Hepatocyte (in vitro differentiated cells): ENCODE results near the gene MAPKAP1. TPM values are rescaled to one million over a fixed set of nuclear protein-coding genes. Genes with fewer than 3 reads are reported as not detected.

Experiments
- DNase-seq: peaks from one replicate; pipeline ENCODE4 v3.0.0-alpha.2; 2016; ENCODE audit warnings: low spot score
- H2AFZ ChIP-seq: fragments of 200-600 bp; sonication (generic); 2 replicates; pipeline ENCODE4 v1.6.0; 2016; ENCODE audit warnings: antibody characterized with exemption, mild to moderate bottlenecking
- H3K27ac ChIP-seq: fragments of 200-600 bp; sonication (generic); 2 replicates; pipeline ENCODE4 v1.5.1; 2016; ENCODE audit warnings: mild to moderate bottlenecking
- H3K27me3 ChIP-seq: fragments of 200-600 bp; sonication (generic); 2 replicates; pipeline ENCODE4 v1.6.1; 2016
- H3K36me3 ChIP-seq: fragments of 200-600 bp; sonication (generic); replicated peaks from 2 replicates; pipeline ENCODE4 v1.5.1; 2016; ENCODE audit warnings: low read depth; ENCODE audit not compliant: insufficient read depth
- H3K4me1 ChIP-seq: fragments of 200-600 bp; sonication (generic); 2 replicates; pipeline ENCODE4 v1.5.1; 2016; ENCODE audit warnings: mild to moderate bottlenecking, moderate library complexity; ENCODE audit not compliant: insufficient read depth
- H3K4me2 ChIP-seq: fragments of 200-600 bp; sonication (generic); 2 replicates; pipeline ENCODE4 v1.6.0; 2016
- H3K4me3 ChIP-seq: fragments of 200-600 bp; sonication (generic); 2 replicates; pipeline ENCODE4 v1.5.1; 2016; ENCODE audit warnings: mild to moderate bottlenecking
- H3K79me2 ChIP-seq: fragments of 200-600 bp; sonication (generic); 2 replicates; pipeline ENCODE4 v1.6.0; 2017; ENCODE audit warnings: mild to moderate bottlenecking
- H3K9me2 ChIP-seq: fragments of 200-600 bp; sonication (generic); replicated peaks from 2 replicates; pipeline ENCODE4 v1.6.0; 2017; ENCODE audit warnings: mild to moderate bottlenecking; ENCODE audit not compliant: insufficient read depth
- H3K9me3 ChIP-seq: fragments of 200-600 bp; sonication (generic); 2 replicates; pipeline ENCODE4 v1.5.1; 2016; ENCODE audit warnings: low read depth, mild to moderate bottlenecking
- H4K20me1 ChIP-seq: fragments of 200-600 bp; sonication (generic); 2 replicates; pipeline ENCODE4 v1.6.0; 2016; ENCODE audit warnings: mild to moderate bottlenecking; ENCODE audit not compliant: insufficient read depth, poor library complexity, severe bottlenecking
- CTCF ChIP-seq: fragments of 200-600 bp; sonication (generic); IDR thresholded peaks from 2 replicates; pipeline ENCODE4 v1.5.1; 2016; ENCODE audit warnings: antibody characterized with exemption, mild to moderate bottlenecking; ENCODE audit not compliant: poor library complexity
- EZH2 ChIP-seq: fragments of 200-600 bp; sonication (generic); IDR thresholded peaks from 2 replicates; pipeline ENCODE4 v1.6.1; 2016; ENCODE audit warnings: antibody characterized with exemption, mild to moderate bottlenecking, borderline replicate concordance
- EZH2phosphoT487 ChIP-seq: fragments of 200-600 bp; sonication (generic); IDR thresholded peaks from one replicate; pipeline ENCODE4 v1.6.1; 2018; ENCODE audit warnings: antibody characterized with exemption, mild to moderate bottlenecking, low read depth, moderate library complexity; ENCODE audit not compliant: unreplicated experiment, severe bottlenecking
- WGBS: methylation state at CpG from one replicate; pipeline ENCODE4 v1.1.6; 2016; ENCODE audit warnings: low lambda C conversion rate; ENCODE audit errors: missing lambda C conversion rate; 5-methylcytosine and 5-hydroxymethylcytosine counted together
- polyA plus RNA-seq: library from polyadenylated mRNA; unstranded; fragments of >200 nt; fragmentation: Nextera tagmentation; extraction: Ambion mirVana; gene quantifications from 2 replicates; pipeline ENCODE4 v1.2.1, GENCODE V29; 2016
- total RNA-seq: library from RNA; depleted of rRNA; stranded (reverse); fragments of >200 nt; gene quantifications from 2 replicates; pipeline ENCODE4 v1.2.3, GENCODE V29; 2014

The MAPKAP1 gene
- total and polyA plus RNA-seq, 2 experiments from 2014 or later = 74.5 to 79.4 TPM

- no peaks in the 10 kb centered on the region for H3K79me2 ChIP-seq
- no peaks in the 10 kb centered on the region for H3K9me3 ChIP-seq
- H3K36me3 ChIP-seq = no peaks in the 10 kb centered on the region
- H3K27me3 ChIP-seq = no peaks in the 10 kb centered on the region
- H4K20me1 ChIP-seq = no peaks in the 10 kb centered on the region
- no peak for TF ChIP-seq EZH2phosphoT487
- no peak for TF ChIP-seq CTCF
- TF ChIP-seq EZH2 = no peak
- WGBS = 70% methylated on average over 12 of the region's 12 CpGs
- no peak overlapping the region for H3K4me3 ChIP-seq
- H3K4me1 ChIP-seq = peaks cover 11% of the 10 kb centered on the region
- H3K9me2 ChIP-seq = no peaks in the 10 kb centered on the region
- H2AFZ ChIP-seq = no peak overlapping the region
- no peak overlapping the region for H3K4me2 ChIP-seq
- H3K27ac ChIP-seq = no peak overlapping the region
- DNase-seq = no peak
These were observed 242.2 kb downstream of the MAPKAP1 start for GRCh38 chr9:125464591-125465385.

- Histone ChIP-seq H3K27ac (no peak overlapping the region), H3K27me3 (no peaks in the 10 kb centered on the region), H3K9me3 (no peaks in the 10 kb centered on the region), H3K4me2 (no peak overlapping the region), H3K4me1 (peaks cover 11% of the 10 kb centered on the region), H3K9me2 (no peaks in the 10 kb centered on the region), H3K4me3 (no peak overlapping the region), H3K79me2 (no peaks in the 10 kb centered on the region), H3K36me3 (no peaks in the 10 kb centered on the region), H2AFZ (no peak overlapping the region), H4K20me1 (no peaks in the 10 kb centered on the region)
- no peak for DNase-seq
- TF ChIP-seq EZH2 = no peak
- TF ChIP-seq CTCF = no peak
- TF ChIP-seq EZH2phosphoT487 = no peak
- WGBS = 98% methylated on average over 2 of the region's 2 CpGs
These were observed 243.1 kb downstream of the MAPKAP1 start for GRCh38 chr9:125463926-125464325.

GRCh38 chr9:125462861-125463291, 244.1 kb downstream of the MAPKAP1 start:
- Histone ChIP-seq H3K27ac (no peak overlapping the region), H3K9me3 (no peaks in the 10 kb centered on the region), H3K79me2 (no peaks in the 10 kb centered on the region), H3K36me3 (no peaks in the 10 kb centered on the region), H2AFZ (no peak overlapping the region), H3K27me3 (no peaks in the 10 kb centered on the region), H3K4me1 (peaks cover 11% of the 10 kb centered on the region), H3K9me2 (no peaks in the 10 kb centered on the region), H4K20me1 (no peaks in the 10 kb centered on the region), H3K4me3 (no peak overlapping the region), H3K4me2 (no peak overlapping the region)
- TF ChIP-seq EZH2phosphoT487 (no peak), CTCF (no peak), EZH2 (no peak)
- DNase-seq = no peak
- 55% methylated on average over 10 of the region's 10 CpGs for WGBS
